NT2/D1 (cell line): Measurements from ENCODE around the gene MPEG1.

Experiments used
- SUZ12 ChIP-seq: IDR thresholded peaks from 2 replicates; pipeline ENCODE4 v1.6.1; 2011; ENCODE audit not compliant: insufficient read length, insufficient read depth; ENCODE audit errors: extremely low read depth
- YY1 ChIP-seq: IDR thresholded peaks from 2 replicates; pipeline ENCODE4 v1.6.1; 2011; ENCODE audit not compliant: insufficient read length, insufficient read depth
- ZNF274 ChIP-seq: IDR thresholded peaks from 2 replicates; pipeline ENCODE4 v1.6.1; 2011; ENCODE audit warnings: mild to moderate bottlenecking, low read depth, low read length

GRCh38 chr11:59198726-59199125, 14.0 kb downstream of the MPEG1 start:
- no peak for TF ChIP-seq ZNF274
- TF ChIP-seq YY1: no peak
- no peak for TF ChIP-seq SUZ12
